ENCODE measurements around the gene EMILIN3. TPM values are rescaled to one million over a fixed set of nuclear protein-coding genes. Genes with fewer than 3 reads are reported as not detected.

Gene EMILIN3
- total RNA-seq, 2 experiments from 2014 or later = not detected

DNA sequence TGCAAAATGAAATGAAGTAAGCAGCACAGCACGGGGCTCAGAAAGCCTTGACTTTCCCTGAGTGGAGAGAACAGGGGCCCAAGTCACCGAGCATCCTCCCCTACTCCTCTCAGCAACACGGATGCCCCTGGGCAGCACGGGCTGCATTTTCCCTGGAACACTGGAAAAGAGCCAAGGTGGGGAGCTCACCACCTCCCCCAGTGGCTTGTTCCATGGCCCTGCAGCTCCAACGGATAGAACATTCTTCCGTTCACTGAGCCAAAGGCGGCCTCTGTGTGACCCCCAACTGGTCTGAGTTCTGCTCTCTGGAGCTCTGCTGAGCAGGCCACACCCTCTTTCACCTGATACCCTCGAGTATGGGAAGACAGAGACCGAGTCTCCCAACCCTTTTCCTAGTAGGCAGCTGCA lies 20.8 kb upstream of the EMILIN3 start:
- POLR2A ChIA-PET = interaction anchor here (0.6 kb wide), 1 partner anchor 60 kb away, joined by 3 read pairs; no protein-coding TSS in a partner anchor
- no peak overlapping the region for H3K4me2 ChIP-seq (ENCODE audit: low read length)
- no peaks in the 10 kb centered on the region for H3K4me1 ChIP-seq (ENCODE audit: insufficient read depth, low read length, poor library complexity, severe bottlenecking)
- no peak overlapping the region for H2AFZ ChIP-seq (ENCODE audit: low read length)
- intact Hi-C loops (cut with micrococcal nuclease; ENCODE audit: unreplicated experiment) = no loop called here
- DNase-seq (ENCODE audit: low spot score) = no peak
- no peak overlapping the region for H3K27ac ChIP-seq (ENCODE audit: low read depth, low read length, poor library complexity, severe bottlenecking)
- no peaks in the 10 kb centered on the region for H3K36me3 ChIP-seq (ENCODE audit: insufficient read depth, low read length)
- BruUV-seq (replicated peaks) = no TSS peak
- no peaks in the 10 kb centered on the region for H3K79me2 ChIP-seq (ENCODE audit: insufficient read depth, low read depth, low read length)
- no peaks in the 10 kb centered on the region for H3K9me3 ChIP-seq (ENCODE audit: low read length)
- no peak overlapping the region for H3K4me3 ChIP-seq (ENCODE audit: low read depth, low read length, poor library complexity, severe bottlenecking)
- TF ChIP-seq EZH2phosphoT487 (IDR thresholded peaks at IDR 0.05; ENCODE audit: borderline replicate concordance, low read depth, low read length) = no peak
- TF ChIP-seq, protein P1, sequence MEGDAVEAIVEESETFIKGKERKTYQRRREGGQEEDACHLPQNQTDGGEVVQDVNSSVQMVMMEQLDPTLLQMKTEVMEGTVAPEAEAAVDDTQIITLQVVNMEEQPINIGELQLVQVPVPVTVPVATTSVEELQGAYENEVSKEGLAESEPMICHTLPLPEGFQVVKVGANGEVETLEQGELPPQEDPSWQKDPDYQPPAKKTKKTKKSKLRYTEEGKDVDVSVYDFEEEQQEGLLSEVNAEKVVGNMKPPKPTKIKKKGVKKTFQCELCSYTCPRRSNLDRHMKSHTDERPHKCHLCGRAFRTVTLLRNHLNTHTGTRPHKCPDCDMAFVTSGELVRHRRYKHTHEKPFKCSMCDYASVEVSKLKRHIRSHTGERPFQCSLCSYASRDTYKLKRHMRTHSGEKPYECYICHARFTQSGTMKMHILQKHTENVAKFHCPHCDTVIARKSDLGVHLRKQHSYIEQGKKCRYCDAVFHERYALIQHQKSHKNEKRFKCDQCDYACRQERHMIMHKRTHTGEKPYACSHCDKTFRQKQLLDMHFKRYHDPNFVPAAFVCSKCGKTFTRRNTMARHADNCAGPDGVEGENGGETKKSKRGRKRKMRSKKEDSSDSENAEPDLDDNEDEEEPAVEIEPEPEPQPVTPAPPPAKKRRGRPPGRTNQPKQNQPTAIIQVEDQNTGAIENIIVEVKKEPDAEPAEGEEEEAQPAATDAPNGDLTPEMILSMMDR (conservative IDR thresholded peaks at IDR 0.05; ENCODE audit: low read length) = no peak
- CTCF ChIA-PET (ENCODE audit: unreplicated experiment) = no interaction called here
- H4K20me1 ChIP-seq (ENCODE audit: insufficient read depth, low read length) = no peaks in the 10 kb centered on the region
- H3K9me2 ChIP-seq (ENCODE audit: insufficient read depth, low read length) = no peaks in the 10 kb centered on the region

DNA sequence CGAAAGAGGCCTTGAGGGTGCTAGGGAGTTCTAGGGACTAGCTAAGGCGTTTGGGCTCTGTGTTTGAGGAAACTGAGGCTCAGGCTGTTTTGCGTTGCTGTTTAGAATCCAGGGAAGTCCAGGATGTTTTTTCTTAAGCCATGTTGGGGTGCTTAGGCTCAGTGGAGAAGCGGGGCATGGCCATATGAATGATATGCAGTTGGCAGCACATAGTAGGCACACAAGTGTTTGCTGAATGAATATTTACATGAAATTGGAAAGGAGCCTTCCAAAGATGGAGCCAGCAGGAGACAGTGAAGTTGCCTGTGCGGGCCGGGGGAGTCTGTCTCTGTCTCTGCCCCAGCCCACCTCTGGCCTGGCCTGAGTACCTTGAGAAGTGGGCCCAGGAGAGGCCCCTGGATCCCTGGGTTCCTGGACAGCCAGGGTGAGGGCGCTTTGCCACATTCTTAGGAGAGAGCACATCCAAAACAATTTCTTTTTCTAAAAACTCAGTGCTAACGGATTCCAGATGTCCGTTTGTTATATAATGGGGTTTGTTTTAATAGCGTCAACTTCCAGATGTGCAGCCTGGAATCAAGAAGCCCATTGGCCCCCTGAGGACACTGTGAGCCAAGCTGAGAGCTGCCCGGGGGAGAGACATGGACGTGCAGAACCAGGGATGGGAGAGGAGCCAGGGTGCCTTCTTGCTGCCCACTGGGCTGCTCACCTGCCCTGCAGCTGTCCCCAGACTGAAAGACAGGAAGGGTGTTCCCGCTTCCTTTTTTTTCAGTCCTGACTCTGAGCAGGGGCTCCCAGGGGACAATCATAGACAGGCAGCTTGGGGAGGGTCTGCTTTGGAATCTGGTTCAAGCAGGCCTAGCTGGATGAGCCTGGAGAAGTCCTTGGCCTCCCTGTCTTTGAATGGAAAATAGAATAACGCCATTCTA lies 20.1 kb upstream of the EMILIN3 start:
- intact Hi-C loops (cut with micrococcal nuclease; ENCODE audit: unreplicated experiment) = no loop called here

More for the DNA sequence above, 20.1 kb upstream of the EMILIN3 start:
- no peaks in the 10 kb centered on the region for H4K20me1 ChIP-seq (ENCODE audit: insufficient read depth, low read length)
- DNase-seq (ENCODE audit: low spot score) = no peak
- no peaks in the 10 kb centered on the region for H3K9me3 ChIP-seq (ENCODE audit: low read length)
- H3K4me3 ChIP-seq (ENCODE audit: low read depth, low read length, poor library complexity, severe bottlenecking) = no peak overlapping the region
- ChIA-PET CTCF (ENCODE audit: unreplicated experiment) (no interaction called here), POLR2A (interaction anchor here (0.6 to 0.7 kb wide), 3 partner anchors 47 to 319 kb away, joined by 3 read pairs; no protein-coding TSS in a partner anchor)
- H2AFZ ChIP-seq (ENCODE audit: low read length) = no peak overlapping the region
- no peaks in the 10 kb centered on the region for H3K36me3 ChIP-seq (ENCODE audit: insufficient read depth, low read length)
- H3K79me2 ChIP-seq (ENCODE audit: insufficient read depth, low read depth, low read length) = no peaks in the 10 kb centered on the region
- no peaks in the 10 kb centered on the region for H3K4me1 ChIP-seq (ENCODE audit: insufficient read depth, low read length, poor library complexity, severe bottlenecking)
- no peaks in the 10 kb centered on the region for H3K9me2 ChIP-seq (ENCODE audit: insufficient read depth, low read length)
- no peak overlapping the region for H3K27ac ChIP-seq (ENCODE audit: low read depth, low read length, poor library complexity, severe bottlenecking)
- TF ChIP-seq, protein P1 (conservative IDR thresholded peaks at IDR 0.05; ENCODE audit: low read length) = no peak
- no peak for TF ChIP-seq EZH2phosphoT487 (IDR thresholded peaks at IDR 0.05; ENCODE audit: borderline replicate concordance, low read depth, low read length)
- no TSS peak for BruUV-seq (replicated peaks)
- no peak overlapping the region for H3K4me2 ChIP-seq (ENCODE audit: low read length)
